GM18502 (cell line): ENCODE data around the gene PFKFB4.

ENCODE experiments used
- ATAC-seq: cut with Tn5 transposase; IDR thresholded peaks from one replicate; pipeline ENCODE4 v1.9.1; 2021; ENCODE audit warnings: mild to moderate bottlenecking; ENCODE audit not compliant: unreplicated experiment, poor library complexity

Gene PFKFB4

DNA sequence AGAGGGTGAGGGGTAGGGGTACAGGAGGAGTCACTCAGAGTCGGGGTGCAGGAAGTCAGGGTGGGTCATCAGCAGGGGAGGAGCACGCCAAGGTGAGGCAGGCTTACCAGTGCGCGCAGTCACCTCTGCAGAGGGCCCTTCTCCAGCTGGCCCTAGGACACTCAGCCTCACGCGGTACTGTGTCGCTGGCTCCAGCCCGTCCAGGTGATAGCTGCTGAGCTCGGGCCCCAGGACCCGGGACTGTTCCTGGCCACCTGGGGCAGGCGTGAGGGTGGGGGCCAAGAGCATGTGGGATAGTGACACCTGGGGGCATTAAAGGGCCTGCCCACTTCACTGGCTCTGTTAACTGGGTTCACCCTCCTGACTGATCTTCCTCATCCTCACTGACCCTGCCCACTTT lies 31.1 kb upstream of the PFKFB4 start:
- no peak for ATAC-seq

DNA sequence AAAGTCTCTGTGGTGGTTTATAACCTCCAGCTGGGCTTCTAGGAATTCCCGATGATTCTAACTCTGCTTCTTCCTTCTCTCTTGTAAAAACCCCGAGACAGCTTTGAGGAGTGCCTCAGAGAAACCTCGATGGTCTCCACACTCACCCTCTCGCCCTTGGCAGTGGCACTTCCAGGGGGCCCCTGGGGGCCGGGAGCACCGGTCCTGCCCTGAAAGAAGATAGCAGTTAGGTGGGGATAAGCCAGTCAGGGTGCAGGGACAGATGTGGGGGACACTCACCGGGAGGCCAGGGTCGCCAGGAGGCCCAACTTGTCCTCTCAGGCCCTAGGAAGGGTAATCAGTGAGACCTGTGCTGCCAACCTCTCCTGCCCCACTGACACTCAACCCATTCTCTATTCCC lies 28.8 kb upstream of the PFKFB4 start:
- ATAC-seq = no peak

DNA sequence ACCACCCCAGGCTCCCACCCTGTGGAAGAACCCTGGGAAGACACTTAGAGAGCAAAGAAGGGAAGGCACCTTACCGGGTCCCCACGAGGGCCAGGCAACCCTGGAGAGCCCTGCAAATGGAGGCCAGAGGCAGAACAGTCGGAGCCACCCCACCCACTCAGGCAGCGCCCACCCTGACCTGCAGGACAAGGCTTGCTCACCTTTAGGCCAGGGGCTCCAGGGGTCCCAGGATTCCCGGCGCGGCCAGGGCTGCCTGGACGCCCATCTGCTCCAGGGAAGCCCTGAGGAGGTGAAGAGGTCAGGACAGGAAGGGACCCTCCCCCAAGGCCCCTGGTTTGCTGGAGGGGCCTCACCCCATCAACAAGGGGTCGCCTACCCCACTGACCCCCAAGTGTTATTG lies 28.2 kb upstream of the PFKFB4 start:
- ATAC-seq = no peak

DNA sequence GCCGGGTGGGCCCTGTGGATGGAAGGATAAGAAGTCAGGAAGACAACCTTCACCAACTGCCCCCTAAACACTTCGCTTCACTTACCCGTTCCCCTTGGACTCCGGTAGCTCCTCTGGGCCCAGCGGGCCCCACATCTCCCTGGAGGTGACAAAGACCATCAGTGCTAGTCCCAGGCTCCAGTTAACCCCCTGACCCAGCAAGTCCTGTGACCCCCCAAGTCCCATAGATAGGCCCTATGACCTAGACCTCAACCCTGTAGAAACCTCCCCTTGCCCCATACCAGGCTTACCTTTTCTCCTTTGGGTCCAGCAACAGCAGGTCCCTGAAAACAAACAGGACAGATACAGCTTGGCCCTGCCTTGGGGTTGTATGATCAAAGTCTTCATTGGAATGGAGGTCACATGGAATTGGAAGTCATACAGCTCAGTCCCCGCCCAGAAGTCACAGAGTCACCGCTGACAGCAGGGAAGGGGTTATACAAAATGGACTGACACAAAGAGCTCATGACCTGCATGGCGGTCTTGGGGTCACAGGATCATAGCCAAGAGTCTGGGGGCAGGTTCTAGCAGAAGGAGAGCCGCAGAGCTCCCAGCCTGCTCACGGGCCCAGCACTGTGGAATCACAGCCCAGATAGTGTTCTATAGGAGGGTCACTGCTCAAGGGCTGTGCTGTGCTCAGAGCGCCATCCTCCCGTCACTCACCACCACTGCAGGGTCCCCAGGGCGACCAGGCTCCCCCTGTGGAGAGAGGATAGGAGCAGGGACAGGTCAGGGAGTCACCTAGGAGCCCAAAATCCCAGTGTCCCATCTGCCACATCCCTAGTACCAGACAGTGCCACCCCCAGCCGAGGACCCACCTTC lies 25.2 kb upstream of the PFKFB4 start:
- ATAC-seq = no peak

DNA sequence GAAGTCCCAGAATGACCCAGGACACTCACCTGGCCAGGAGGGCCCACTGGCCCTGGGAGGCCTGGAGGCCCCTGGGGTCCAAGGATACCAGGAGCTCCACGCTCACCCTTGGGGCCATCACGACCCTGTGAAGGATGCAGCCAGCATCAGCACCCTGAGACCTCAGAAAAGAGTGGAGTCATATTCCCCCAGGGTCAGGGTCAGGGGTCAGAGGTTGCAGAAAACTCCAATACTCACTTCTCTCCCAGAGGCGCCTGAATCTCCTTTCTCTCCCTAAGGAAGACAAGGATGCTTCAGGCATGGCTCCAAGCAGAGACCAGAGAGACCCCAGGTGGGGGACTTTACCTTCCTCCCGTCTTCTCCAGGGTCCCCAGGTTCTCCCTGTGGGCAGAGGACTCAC lies 20.0 kb upstream of the PFKFB4 start:
- no peak for ATAC-seq

DNA sequence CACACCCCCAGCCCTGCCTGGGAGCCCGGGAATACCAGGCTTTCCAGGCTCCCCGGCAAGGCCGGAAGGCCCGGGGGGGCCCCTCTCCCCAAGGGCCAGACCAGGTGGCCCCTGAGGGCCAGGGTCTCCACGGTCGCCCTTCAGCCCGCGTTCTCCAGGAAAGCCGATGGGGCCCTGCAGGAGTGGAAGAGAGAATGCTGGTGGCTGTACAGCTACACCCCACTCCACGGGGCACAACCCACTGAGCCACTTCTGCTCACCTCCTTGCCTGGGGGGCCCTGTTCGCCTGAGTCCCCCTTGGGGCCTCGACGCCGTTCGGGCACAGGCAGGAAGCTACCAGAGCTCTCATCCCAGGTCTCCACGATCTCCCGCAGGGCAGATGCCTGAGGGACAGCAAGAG lies 18.8 kb upstream of the PFKFB4 start:
- ATAC-seq = no peak

DNA sequence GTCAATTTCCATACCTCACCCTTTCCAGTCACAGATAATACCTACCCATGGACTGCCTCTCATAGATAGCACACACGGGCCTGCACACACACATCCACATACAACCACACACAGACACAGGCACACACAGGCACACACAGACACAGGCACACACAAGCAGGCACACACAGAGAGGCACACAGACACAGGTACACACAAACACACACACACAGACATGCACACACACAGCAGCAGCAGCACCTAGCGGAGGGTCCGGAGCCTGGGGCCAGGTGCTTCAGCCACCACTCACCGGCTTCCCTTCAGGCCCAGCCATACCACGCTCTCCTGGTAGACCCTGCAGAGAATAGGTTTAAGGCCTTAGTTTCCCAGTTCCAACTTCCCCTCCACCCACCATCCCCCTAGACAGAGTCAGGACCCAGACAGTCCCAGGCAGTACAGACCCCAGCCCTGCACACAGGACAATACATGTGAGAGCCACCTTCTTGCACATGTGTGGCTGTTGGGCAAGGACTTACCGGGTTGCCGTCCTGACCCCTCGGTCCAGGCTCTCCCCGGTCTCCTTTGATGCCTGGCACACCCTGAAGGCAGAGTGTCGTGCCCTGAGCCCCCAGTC lies 17.5 kb upstream of the PFKFB4 start:
- ATAC-seq = no peak

DNA sequence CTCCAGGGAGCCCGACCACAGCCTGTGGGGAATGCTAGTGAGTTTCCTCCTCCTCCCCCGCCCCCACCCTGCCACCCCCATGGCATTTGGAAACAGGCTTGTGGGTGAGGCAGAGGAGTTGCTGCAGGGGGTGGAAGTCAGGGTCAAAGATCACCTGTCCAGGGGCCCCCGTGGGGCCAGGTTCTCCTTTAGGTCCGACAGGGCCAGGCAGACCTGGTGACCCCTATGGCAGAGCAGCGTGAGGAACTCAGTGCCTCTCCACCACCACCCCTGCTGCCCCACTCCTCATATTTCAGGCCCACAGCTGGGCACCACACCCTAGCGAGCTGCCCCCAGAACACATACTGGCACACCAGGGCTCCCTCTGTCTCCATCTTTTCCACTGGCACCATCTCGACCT lies 15.9 kb upstream of the PFKFB4 start:
- no peak for ATAC-seq

DNA sequence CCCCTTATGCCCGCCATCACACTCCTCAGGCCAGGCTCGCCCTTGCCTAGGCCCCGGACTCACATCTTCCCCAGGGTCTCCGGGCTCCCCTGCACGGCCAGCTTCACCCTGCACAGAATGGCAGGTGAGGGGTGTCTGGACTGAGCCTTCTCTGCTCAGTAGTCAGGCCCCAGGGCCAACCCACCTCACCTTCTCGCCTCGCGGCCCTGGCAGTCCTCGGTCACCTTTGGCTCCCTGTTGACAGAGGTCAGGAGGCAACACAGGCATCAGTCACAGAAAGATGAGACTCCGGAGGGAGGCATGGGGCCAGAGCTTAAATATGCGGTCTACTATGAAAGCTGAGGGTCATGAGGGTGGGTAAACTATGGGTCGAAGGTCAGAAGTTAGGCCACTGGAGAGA lies 15.3 kb upstream of the PFKFB4 start:
- no peak for ATAC-seq

DNA sequence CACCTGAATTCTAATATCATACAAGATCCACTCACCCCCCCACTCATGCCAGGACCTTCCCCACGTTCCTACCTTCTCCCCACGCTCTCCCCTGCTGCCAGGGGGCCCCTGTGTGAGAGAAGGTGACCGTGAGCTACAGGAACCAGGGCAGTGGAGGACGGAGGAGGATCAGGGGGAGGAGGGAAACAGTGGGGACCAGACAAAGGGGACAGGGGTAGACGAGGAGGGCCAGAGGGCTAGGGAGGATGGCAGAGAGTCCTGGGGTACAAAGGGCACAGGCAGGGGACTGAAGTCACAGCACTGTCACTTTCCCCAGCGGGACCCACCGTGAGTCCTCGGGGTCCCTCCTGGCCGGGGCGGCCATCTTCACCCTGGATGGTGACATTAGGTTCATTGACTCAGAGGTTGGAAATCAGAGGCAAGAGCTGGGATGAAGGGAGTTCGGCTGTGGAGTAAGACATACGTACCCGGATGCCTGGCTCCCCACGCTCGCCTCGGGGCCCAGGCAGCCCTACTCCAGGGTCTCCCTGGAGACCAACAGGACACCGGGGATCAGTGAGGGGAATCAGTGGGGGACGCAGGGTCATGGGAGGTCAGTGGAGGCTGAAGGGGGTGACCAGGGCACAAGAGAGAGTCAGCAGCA lies 13.3 kb upstream of the PFKFB4 start:
- ATAC-seq = no peak

DNA sequence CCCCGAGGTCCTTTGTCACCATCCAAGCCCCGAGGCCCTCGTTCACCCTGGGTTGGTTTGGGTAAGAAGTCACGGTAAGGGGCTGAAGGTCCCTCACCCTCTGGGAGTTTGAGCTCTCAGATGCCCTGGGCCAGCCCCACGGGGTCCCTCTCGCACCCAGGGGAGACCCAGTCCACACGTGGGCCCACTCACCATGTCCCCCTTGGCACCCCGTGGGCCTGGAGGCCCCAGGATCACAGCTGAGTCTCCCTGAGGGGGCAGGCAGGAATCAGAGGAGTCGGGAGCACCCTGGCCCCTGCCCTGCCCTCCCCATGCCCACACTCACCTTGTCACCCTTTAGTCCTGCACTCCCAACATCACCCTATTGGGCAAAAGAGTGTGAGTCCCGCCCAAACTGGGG lies 12.8 kb upstream of the PFKFB4 start:
- ATAC-seq = no peak

DNA sequence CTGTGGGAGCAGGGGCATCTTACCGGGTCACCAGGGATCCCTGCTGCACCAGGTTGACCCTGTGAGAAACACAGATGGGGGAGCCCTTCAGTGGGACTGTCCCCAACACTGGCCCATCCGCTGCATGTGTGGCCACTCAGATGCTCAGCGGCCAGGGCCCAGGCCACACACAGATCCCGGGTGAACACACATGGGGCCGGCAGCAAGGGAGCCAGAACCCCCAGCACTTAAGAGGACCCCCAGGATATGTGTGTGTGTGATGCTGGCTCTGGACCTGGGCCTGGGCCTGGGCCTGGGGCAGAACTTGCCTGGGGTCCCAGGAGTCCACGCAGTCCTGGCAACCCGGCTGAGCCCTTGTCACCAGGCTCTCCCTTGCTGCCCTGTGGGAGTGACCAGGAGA lies 11.9 kb upstream of the PFKFB4 start:
- ATAC-seq = no peak

DNA sequence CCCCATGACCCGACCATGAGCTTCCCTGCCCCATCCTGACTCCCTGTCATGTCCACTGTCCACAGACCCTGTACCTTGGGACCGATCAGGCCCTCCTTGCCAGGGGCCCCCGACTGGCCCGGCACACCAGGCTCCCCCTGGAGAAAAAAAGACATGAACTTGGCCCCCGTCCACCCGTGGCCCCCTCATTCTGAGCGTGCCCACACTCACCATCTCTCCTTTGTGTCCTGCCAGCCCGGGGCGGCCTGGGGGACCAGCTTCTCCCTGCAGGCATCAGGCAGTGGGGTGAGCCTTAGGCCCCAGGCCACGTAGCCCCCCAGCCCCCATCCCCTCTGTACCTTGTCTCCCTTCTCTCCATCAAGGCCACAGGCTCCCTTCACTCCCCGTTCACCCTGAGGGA lies 10.9 kb upstream of the PFKFB4 start:
- no peak for ATAC-seq

DNA sequence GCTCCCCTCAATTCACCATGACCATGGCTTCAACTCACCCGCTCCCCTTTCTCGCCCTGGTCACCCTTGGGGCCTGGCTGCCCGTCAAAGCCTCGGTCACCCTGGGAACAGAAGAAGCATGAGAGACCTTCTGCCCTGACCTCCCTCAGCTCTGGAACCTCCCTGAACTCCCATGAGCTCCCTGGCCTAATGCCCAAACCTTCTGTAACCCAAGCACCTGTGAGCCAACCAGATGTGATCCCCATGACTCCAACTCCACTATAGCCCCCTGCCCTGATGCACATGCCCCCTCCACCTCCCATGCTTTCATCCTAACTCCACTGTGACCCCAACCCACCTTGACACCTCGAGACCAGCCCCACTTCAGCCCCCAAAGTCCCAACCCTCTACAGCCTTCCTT lies 10.5 kb upstream of the PFKFB4 start:
- no peak for ATAC-seq

DNA sequence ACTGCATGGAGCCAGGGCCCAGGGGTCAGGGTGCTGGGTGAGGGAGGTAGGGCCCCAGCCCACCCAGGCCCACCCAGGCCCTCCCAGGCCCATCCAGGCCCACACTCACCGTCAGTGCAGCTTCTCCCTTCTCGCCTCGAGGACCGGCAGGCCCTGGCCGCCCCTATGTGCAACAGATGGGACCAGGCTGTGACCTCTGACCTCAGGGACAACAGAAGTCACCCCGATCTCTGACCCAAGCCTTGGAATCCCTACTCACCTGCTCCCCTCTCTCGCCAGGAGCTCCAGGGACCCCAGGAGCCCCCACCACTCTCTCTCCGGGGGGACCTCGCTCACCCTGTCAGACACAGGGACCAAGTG lies 9.8 kb upstream of the PFKFB4 start:
- no peak for ATAC-seq

DNA sequence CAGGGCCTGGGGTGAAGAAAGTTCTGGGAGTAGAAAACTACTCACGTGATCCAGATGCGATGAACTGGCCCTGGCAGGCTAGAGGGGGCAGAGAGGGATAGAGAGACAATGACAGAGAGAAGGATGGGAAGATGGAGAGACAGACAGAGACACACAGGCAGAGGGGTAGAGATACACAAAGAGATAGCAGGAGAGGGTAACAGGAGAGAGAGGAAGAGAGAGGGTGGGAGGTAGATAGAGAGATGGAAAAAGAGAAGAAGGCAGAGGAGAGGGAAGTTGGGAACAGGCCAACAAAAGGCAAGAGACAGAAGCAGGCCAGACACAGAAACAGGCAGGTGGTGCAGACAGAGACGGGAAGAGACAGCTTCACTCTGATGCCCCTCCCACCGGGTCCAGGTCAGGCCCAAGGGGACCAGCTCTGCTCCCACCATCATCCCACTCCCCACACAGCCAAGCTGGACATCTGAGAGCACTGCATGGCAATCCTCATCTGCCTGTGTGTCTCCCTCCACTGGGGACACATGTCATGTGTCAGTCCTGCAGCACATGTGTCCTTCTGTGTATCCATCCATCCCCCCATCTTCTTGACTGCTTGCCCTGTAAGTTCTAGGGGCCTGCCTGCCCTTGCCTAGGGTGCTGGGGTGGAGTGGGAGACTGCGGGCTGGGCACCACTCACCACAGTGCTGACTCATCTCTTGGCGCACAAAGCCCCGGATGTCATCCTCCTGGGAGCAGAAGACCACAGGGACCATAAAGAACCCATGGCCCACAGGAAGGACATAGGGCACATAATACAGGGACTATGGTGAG lies 9.2 kb upstream of the PFKFB4 start:
- no peak for ATAC-seq

DNA sequence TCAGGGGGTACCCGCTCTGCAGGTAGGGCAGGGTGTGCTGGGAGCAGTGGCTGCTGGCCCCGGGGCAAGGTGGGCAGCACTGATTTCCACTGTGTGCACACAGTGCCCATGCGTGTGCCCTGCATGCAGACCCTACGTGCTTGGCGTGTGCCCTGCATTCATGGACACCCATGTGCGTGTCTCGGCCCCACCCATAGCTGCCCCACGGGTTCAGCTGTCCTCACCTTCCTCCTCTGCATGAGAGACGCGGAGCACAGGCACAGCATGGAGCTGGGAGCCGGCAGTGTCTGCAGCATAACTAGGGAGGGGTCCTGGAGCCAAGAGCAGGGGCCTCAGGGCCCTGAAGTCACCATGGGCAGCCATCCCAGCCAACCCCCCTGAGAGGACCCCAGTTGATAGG lies 8.6 kb upstream of the PFKFB4 start:
- no peak for ATAC-seq

DNA sequence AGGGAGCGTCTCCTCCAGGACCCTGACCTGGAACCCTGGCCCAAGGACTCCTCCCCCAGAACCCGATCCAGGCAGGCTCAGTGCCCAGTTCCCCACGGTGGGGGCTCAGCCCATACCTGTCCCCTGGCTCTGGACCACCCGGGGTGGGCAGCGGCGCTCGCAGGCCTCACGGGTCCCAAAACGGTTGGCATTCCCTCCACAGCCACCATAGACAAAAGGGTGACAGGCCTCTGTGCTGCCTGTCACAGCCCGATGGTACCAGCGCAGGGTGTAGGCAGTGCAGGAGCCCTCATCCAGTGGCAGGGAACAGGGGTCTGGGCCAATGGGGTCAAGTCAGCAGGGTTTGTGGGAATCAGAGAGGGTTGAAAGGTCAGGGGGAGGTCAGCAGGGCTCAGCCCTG lies 8.1 kb upstream of the PFKFB4 start:
- no peak for ATAC-seq

DNA sequence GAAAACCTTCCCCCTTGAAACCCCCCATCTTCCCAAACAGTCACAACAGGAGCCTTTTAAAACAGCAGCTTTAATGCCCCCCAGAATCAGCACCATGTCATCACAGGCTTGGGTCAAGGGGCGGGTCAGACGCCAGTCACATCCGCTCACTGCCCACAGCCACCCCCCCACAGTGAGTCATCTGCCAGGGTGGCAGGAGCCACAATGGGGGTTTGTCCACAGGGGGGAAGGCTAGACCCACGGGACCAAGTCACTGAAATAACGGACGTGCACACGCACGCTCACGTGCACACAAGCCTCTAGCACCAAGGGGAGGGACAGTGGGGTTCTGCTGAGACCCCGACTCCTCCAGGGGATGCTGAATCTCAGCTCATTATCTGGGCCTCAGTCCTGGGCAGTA lies 7.4 kb upstream of the PFKFB4 start:
- no peak for ATAC-seq

DNA sequence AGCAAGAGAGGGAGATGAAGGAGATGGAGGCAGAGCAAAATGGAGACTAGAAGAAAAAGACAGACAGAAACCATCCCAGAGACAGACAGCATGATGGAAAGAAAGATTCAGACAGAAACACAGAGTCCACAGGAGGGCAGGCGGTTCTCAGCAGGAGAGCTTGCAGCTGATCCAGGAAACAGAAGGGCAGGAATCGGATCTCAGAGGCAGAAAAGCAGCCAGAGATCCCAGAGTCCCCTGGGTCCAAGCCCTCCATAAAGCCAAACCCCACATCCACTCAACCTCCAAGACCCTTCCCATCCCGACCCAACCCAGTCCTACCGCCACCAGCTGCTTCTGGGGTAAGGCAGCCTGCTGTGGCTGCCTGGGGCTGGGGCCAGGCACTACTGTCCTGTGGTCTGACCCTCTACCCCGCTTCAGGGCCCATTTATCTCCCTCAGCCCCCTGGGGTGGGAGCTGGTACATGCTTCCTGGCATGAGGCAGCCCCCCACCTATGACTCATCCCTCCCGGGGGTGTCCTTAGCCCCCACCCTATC lies 6.8 kb upstream of the PFKFB4 start, which contains the start of gene UCN2:
Gene UCN2 (minus strand): TSS at position 400 of the 537 bp plus-strand sequence. CDS start 657 bp downstream, outside the sequence.
- no peak for ATAC-seq
